ENCODE measurements around the gene NBPF3.

- TF ChIP-seq CTCF (IDR thresholded peaks at IDR 0.05) = no peak
- no peak for TF ChIP-seq POLR2A (IDR thresholded peaks at IDR 0.05)
Measured at GRCh38 chr1:21435646-21436487, 4.1 kb upstream of the NBPF3 start.
